CMK (cell line): Measurements from ENCODE around the gene NXT1.
A peak's percentile ranks its signal among the peaks of the same experiment; 100 is the strongest.
"Not testable (repeated sequence)": the region's sequence is repeated elsewhere in the genome, so short reads cannot be mapped to it uniquely, and the experiment has no call there.

ENCODE experiments used
- DNase-seq: peaks from one replicate; pipeline ENCODE4 v3.0.0-alpha.2; 2010; ENCODE audit warnings: low read depth

NXT1 gene

GRCh38 chr20:23331450-23332350 is 18.9 kb upstream of the NXT1 start:
- DNase-seq = no peak

- no peak for DNase-seq
Measured at GRCh38 chr20:23332467-23332866, 18.1 kb upstream of the NXT1 start.

- no peak for DNase-seq
Measured at GRCh38 chr20:23334111-23334510, 16.5 kb upstream of the NXT1 start.

- no peak for DNase-seq
Measured at GRCh38 chr20:23335521-23335920, 15.1 kb upstream of the NXT1 start.

GRCh38 chr20:23336476-23336875 is 14.1 kb upstream of the NXT1 start:
- no peak for DNase-seq

- no peak for DNase-seq
Measured at GRCh38 chr20:23337312-23337711, 13.3 kb upstream of the NXT1 start.

- no peak for DNase-seq
Measured at GRCh38 chr20:23339986-23340385, 10.6 kb upstream of the NXT1 start.

GRCh38 chr20:23340524-23340923 is 10.1 kb upstream of the NXT1 start:
- DNase-seq = no peak

- no peak for DNase-seq
Measured at GRCh38 chr20:23341073-23341472, 9.5 kb upstream of the NXT1 start.

GRCh38 chr20:23343590-23343989 is 7.0 kb upstream of the NXT1 start:
- DNase-seq = no peak

- no peak for DNase-seq
Measured at GRCh38 chr20:23344336-23344735, 6.3 kb upstream of the NXT1 start.

GRCh38 chr20:23346002-23346401 is 4.6 kb upstream of the NXT1 start:
- DNase-seq = no peak

- no peak for DNase-seq
Measured at GRCh38 chr20:23347791-23348190, 2.8 kb upstream of the NXT1 start.

GRCh38 chr20:23348510-23348909 is 2.1 kb upstream of the NXT1 start:
- DNase-seq = not testable (repeated sequence)

- DNase-seq = peak; percentile 71
Measured at GRCh38 chr20:23349338-23350195, 1.0 kb upstream of the NXT1 start.

GRCh38 chr20:23350904-23351838 is 580 bp downstream of the NXT1 start:
- no peak for DNase-seq

- no peak for DNase-seq
Measured at GRCh38 chr20:23356203-23356602, 5.6 kb downstream of the NXT1 start.

GRCh38 chr20:23357767-23358562 is 7.4 kb downstream of the NXT1 start:
- peak; percentile 98 for DNase-seq

GRCh38 chr20:23358563-23358906 is 7.9 kb downstream of the NXT1 start:
- no peak for DNase-seq

GRCh38 chr20:23358923-23359593 is 8.5 kb downstream of the NXT1 start:
- DNase-seq = no peak

- DNase-seq = no peak
Measured at GRCh38 chr20:23360531-23360930, 9.9 kb downstream of the NXT1 start.
